GM12878 (cell line): ENCODE measurements around the gene PPP1R2C. TPM values are rescaled to one million over a fixed set of nuclear protein-coding genes. Genes with fewer than 3 reads are reported as not detected.

Experiments used
- ATAC-seq: fragments of 200-7000 bp; cut with Tn5 transposase; 3 replicates; pipeline ENCODE4 v1.9.1; 2020; ENCODE audit warnings: mild to moderate bottlenecking, moderate library complexity
- BruUV-seq: library from RNA; stranded (reverse); fragments of 400-500 nt; replicated peaks from 2 replicates; lab custom pipeline; 2021; lab: Mats Ljungman, UMichigan
- CTCF ChIA-PET: fragments of 300-600 bp; sonication (Branson Sonifier 250); formaldehyde crosslinking; extraction: SDS; loops from one replicate; lab custom pipeline; 2021; ENCODE audit warnings: inconsistent platforms; lab: Yijun Ruan, JAX
- POLR2A ChIA-PET: fragments of 350-600 bp; formaldehyde crosslinking; extraction: SDS; loops from one replicate; lab custom pipeline; 2021; ENCODE audit warnings: inconsistent platforms; lab: Charles Lee
- RAD21 ChIA-PET: fragments of 300-600 bp; sonication (Branson Sonifier 250); formaldehyde crosslinking; loops from one replicate; lab custom pipeline; 2023; ENCODE audit warnings: antibody characterized with exemption; ENCODE audit not compliant: unreplicated experiment; lab: Charles Lee
- SMC1A ChIA-PET: fragments of 300-600 bp; sonication (Branson Sonifier 250); formaldehyde crosslinking; loops from one replicate; lab custom pipeline; 2023; ENCODE audit not compliant: unreplicated experiment, uncharacterized antibody; lab: Charles Lee
- DNase-seq: peaks from one replicate; pipeline ENCODE4 v3.0.0-alpha.2; 2011; ENCODE audit warnings: low read depth, low spot score
- FAIRE-seq: peaks from 3 replicates; lab custom pipeline; 2011; peaks lifted over from hg19 to GRCh38; lab: Jason Lieb, UNC
- H2AFZ ChIP-seq: 2 replicates; pipeline ENCODE4 v1.6.0; 2011; ENCODE audit warnings: low read depth, low read length, control low read depth; ENCODE audit not compliant: control insufficient read depth
- H3K27ac ChIP-seq: 2 replicates; pipeline ENCODE4 v1.5.1; 2011; ENCODE audit warnings: control low read depth; ENCODE audit not compliant: control insufficient read depth, insufficient read depth
- H3K27me3 ChIP-seq, 2 experiments: replicated peaks in 1 of 2; 2 replicates each; pipeline versions ENCODE4 v1.6.0 to v1.6.1; 2011; ENCODE audit warnings: low read length in 1 of 2; ENCODE audit not compliant: control insufficient read depth in 2 of 2, insufficient read depth in 2 of 2
- H3K36me3 ChIP-seq, 2 experiments: 2 replicates each; pipeline ENCODE4 v1.5.1; 2011; ENCODE audit warnings: low read length in 1 of 2; ENCODE audit not compliant: control insufficient read depth in 2 of 2, insufficient read depth in 2 of 2
- H3K4me1 ChIP-seq: 2 replicates; pipeline ENCODE4 v1.6.1; 2011; ENCODE audit warnings: mild to moderate bottlenecking, low read length, moderate library complexity, mixed read lengths; ENCODE audit not compliant: control insufficient read depth, insufficient read depth
- H3K4me2 ChIP-seq: 2 replicates; pipeline ENCODE4 v1.6.0; 2011; ENCODE audit warnings: control low read depth; ENCODE audit not compliant: control insufficient read depth, insufficient read depth
- H3K4me3 ChIP-seq: fragments of 200-600 bp; sonication (generic); 2 replicates; pipeline ENCODE4 v1.5.1; 2016
- H3K79me2 ChIP-seq: 2 replicates; pipeline ENCODE4 v1.6.0; 2011; ENCODE audit warnings: low read length; ENCODE audit not compliant: control insufficient read depth, insufficient read depth
- H3K9ac ChIP-seq: 2 replicates; pipeline ENCODE4 v1.8.0; 2011; ENCODE audit warnings: low read length, control low read depth, mixed read lengths; ENCODE audit not compliant: control insufficient read depth, insufficient read depth
- H3K9me3 ChIP-seq: replicated peaks from 3 replicates; pipeline ENCODE4 v1.5.1; 2011; ENCODE audit warnings: mild to moderate bottlenecking, low read length; ENCODE audit not compliant: control insufficient read depth, insufficient read depth
- H4K20me1 ChIP-seq: 2 replicates; pipeline ENCODE4 v1.6.0; 2011; ENCODE audit not compliant: control insufficient read depth, insufficient read depth
- BHLHE40 ChIP-seq, 2 experiments: fragments of 450-650 bp in 1 of 2; IDR thresholded peaks; 2 replicates each; pipeline ENCODE4 v1.6.1; 2011 to 2017; ENCODE audit warnings: low read depth in 2 of 2, borderline replicate concordance in 1 of 2, improper control_type of control experiment in 1 of 2, low read length in 1 of 2, mild to moderate bottlenecking in 1 of 2
- BRCA1 ChIP-seq: IDR thresholded peaks from 2 replicates; pipeline ENCODE4 v1.6.1; 2011; ENCODE audit warnings: low read depth, low read length, improper control_type of control experiment
- CHD4 ChIP-seq: fragments of 200-600 bp; sonication (generic); IDR thresholded peaks from 2 replicates; pipeline ENCODE4 v1.6.1; 2016; ENCODE audit warnings: mild to moderate bottlenecking
- DPF2 ChIP-seq: fragments of 450-650 bp; IDR thresholded peaks from 2 replicates; pipeline ENCODE4 v1.6.1; 2017; ENCODE audit warnings: mild to moderate bottlenecking
- EED ChIP-seq: sonication (generic); IDR thresholded peaks from 2 replicates; pipeline ENCODE4 v1.6.1; 2016; ENCODE audit warnings: antibody characterized with exemption, low read depth
- MEF2B ChIP-seq: fragments of 450-650 bp; IDR thresholded peaks from 2 replicates; pipeline ENCODE4 v1.6.1; 2018; ENCODE audit warnings: mild to moderate bottlenecking, moderate library complexity; ENCODE audit not compliant: partially characterized antibody, poor library complexity, severe bottlenecking
- NFIC ChIP-seq: IDR thresholded peaks from 2 replicates; pipeline ENCODE4 v1.6.1; 2012; ENCODE audit warnings: low read depth, mild to moderate bottlenecking, inconsistent platforms, low read length, moderate library complexity
- RCOR1 ChIP-seq: conservative IDR thresholded peaks from 2 replicates; pipeline ENCODE4 v1.6.1; 2012; ENCODE audit warnings: low read depth, low read length, improper control_type of control experiment
- TAF1 ChIP-seq: IDR thresholded peaks from 2 replicates; pipeline ENCODE4 v1.6.1; 2011; ENCODE audit warnings: mild to moderate bottlenecking, low read depth, low read length, borderline replicate concordance
- ZNF592 ChIP-seq: fragments of 450-650 bp; IDR thresholded peaks from 2 replicates; pipeline ENCODE4 v1.6.1; 2017; ENCODE audit warnings: mild to moderate bottlenecking, moderate library complexity
- WGBS: methylation state at CpG from one replicate; pipeline ENCODE4 v1.1.6; 2016; ENCODE audit warnings: low lambda C conversion rate; ENCODE audit not compliant: insufficient replicate concordance, insufficient coverage; ENCODE audit errors: missing lambda C conversion rate; 5-methylcytosine and 5-hydroxymethylcytosine counted together
- in situ Hi-C: fragments of 300-500 bp; cut with MboI; formaldehyde crosslinking; loops from 9 replicates; pipeline ENCODE4 v1.14.3; 2018; ENCODE audit warnings: mixed read lengths
- intact Hi-C: fragments of 100-400 bp; cut with micrococcal nuclease; formaldehyde crosslinking; loops from one replicate; pipeline ENCODE4 v1.14.2; 2022; ENCODE audit not compliant: unreplicated experiment
- polyA plus RNA-seq, 11 experiments: library from polyadenylated mRNA; depleted of rRNA in 4 of 11; unstranded in 6 of 11; stranded (reverse) in 5 of 11; fragments of >200 nt; fragmentation: Nextera tagmentation in 4 of 11; fragmentation: Illumina TruSeq in 1 of 11; extraction: Ambion mirVana in 4 of 11; extraction: Trizol in 1 of 11; gene quantifications; 1 replicate in 1 of 11; 2 replicates in 10 of 11; pipeline versions ENCODE4 v1.2.1 to v1.2.3, GENCODE V29; 2011 to 2016; ENCODE audit warnings: inconsistent platforms in 2 of 11, missing spikeins in 2 of 11, low read depth in 1 of 11
- total RNA-seq, 4 experiments: library from RNA; depleted of rRNA in 3 of 4; stranded (reverse); fragments of >200 nt in 3 of 4; fragmentation: Illumina TruSeq in 1 of 4; extraction: Trizol in 1 of 4; gene quantifications; 2 replicates each; pipeline versions ENCODE4 v1.2.1 to v1.2.3, GENCODE V29; 2013 to 2021

The PPP1R2C gene
- total and polyA plus RNA-seq, 10 of the 15 experiments (the other 5 are each of a cell fraction or from before 2014, with no cell fraction given), result not detected

GRCh38 chrX:42735250-42735649, 42.7 kb downstream of the PPP1R2C start:
- 13% methylated on average over 2 of the region's 2 CpGs for WGBS
- FAIRE-seq (no peak), DNase-seq (no peak), ATAC-seq (no peak)
- Histone ChIP-seq H3K4me3 (no peak overlapping the region), H3K4me1 (no peaks in the 10 kb centered on the region), H3K79me2 (no peaks in the 10 kb centered on the region), H3K36me3 (no peaks in the 10 kb centered on the region), H3K27me3 (no peaks in the 10 kb centered on the region; a peak in 1 of 4 replicates), H3K27ac (no peak overlapping the region), H2AFZ (no peak overlapping the region), H3K9me3 (no peaks in the 10 kb centered on the region)
- intact Hi-C loops, result no loop called here
- in situ Hi-C loops, result no loop called here
- CTCF ChIA-PET, result no interaction called here
- BruUV-seq, result no TSS peak
- SMC1A ChIA-PET, result interaction anchor here (0.9 to 1.0 kb wide), 2 partner anchors 24 to 1102 kb away, joined by 3 read pairs; no protein-coding TSS in a partner anchor
- RAD21 ChIA-PET, result no interaction called here
- POLR2A ChIA-PET, result no interaction called here
- TF ChIP-seq RCOR1 (no peak), DPF2 (no peak), TAF1 (no peak), MEF2B (no peak), CHD4 (no peak), ZNF592 (no peak), BHLHE40 (IDR thresholded peaks at IDR 0.05; ENCODE audit: borderline replicate concordance in 1 of 2, low read depth in 2 of 2, low read length in 1 of 2) (no peak), NFIC (no peak), BRCA1 (no peak), EED (no peak)
- TF ChIP-seq, all 136 proteins: peak for 0
- Histone ChIP-seq H4K20me1 (no peaks in the 10 kb centered on the region), H3K4me2 (no peak overlapping the region), H3K9ac (no peak overlapping the region)
